GM21723 (cell line): ENCODE results near the gene MIER1.

ENCODE experiments used
- ATAC-seq: cut with Tn5 transposase; IDR thresholded peaks from one replicate; pipeline ENCODE4 v1.9.1; 2021; ENCODE audit warnings: mild to moderate bottlenecking, moderate library complexity; ENCODE audit not compliant: unreplicated experiment

MIER1 gene

GRCh38 chr1:66996018-66996682 is 71.4 kb downstream of the MIER1 start:
- ATAC-seq: peak; percentile 79

- no peak for ATAC-seq
Observed at GRCh38 chr1:66998972-66999371, 74.2 kb downstream of the MIER1 start.

GRCh38 chr1:66999640-67000400 is 75.0 kb downstream of the MIER1 start:
- ATAC-seq: no peak

GRCh38 chr1:67001682-67002425 is 77.1 kb downstream of the MIER1 start:
- no peak for ATAC-seq

GRCh38 chr1:67004176-67004575 is 79.4 kb downstream of the MIER1 start:
- ATAC-seq: no peak

GRCh38 chr1:67005068-67005467 is 80.3 kb downstream of the MIER1 start:
- no peak for ATAC-seq

GRCh38 chr1:67009792-67010191 is 85.0 kb downstream of the MIER1 start:
- no peak for ATAC-seq

GRCh38 chr1:67013573-67013972 is 88.8 kb downstream of the MIER1 start:
- no peak for ATAC-seq

GRCh38 chr1:67018574-67018973 is 93.8 kb downstream of the MIER1 start:
- no peak for ATAC-seq

GRCh38 chr1:67019121-67019520 is 94.3 kb downstream of the MIER1 start:
- ATAC-seq: no peak

- no peak for ATAC-seq
Observed at GRCh38 chr1:67019600-67020136, 94.9 kb downstream of the MIER1 start.

- ATAC-seq: no peak
Observed at GRCh38 chr1:67020304-67020703, 95.5 kb downstream of the MIER1 start.

GRCh38 chr1:67020765-67021164 is 96.0 kb downstream of the MIER1 start:
- no peak for ATAC-seq

GRCh38 chr1:67029472-67029871 is 104.7 kb downstream of the MIER1 start:
- ATAC-seq: no peak

- ATAC-seq: no peak
Observed at GRCh38 chr1:67031121-67031858, 106.5 kb downstream of the MIER1 start.

GRCh38 chr1:67031859-67032247 is 107.1 kb downstream of the MIER1 start:
- ATAC-seq: no peak
